Activated CD8-positive, alpha-beta memory T cell treated with anti-CD3 and anti-CD28 coated beads for 24 hours (primary cell): Measurements from ENCODE around the gene ERN1.
"Not testable (repeated sequence)": the region's sequence is repeated elsewhere in the genome, so short reads cannot be mapped to it uniquely, and the experiment has no call there.

Experiments
- DNase-seq: peaks from one replicate; pipeline ENCODE4 v3.0.0-alpha.2; 2020

Gene ERN1

GRCh38 chr17:64129765-64130558 lies at the start of gene ERN1:
Gene ERN1 (minus strand): TSS chr17:64130144. CDS start chr17:64130029, 115 bp downstream.
- peak; percentile 95 for DNase-seq

- DNase-seq = not testable (repeated sequence)
Observed at GRCh38 chr17:64179024-64179423, 49.1 kb upstream of the ERN1 start.

GRCh38 chr17:64178011-64178825 lies 48.3 kb upstream of the ERN1 start:
- DNase-seq = no peak

DNA sequence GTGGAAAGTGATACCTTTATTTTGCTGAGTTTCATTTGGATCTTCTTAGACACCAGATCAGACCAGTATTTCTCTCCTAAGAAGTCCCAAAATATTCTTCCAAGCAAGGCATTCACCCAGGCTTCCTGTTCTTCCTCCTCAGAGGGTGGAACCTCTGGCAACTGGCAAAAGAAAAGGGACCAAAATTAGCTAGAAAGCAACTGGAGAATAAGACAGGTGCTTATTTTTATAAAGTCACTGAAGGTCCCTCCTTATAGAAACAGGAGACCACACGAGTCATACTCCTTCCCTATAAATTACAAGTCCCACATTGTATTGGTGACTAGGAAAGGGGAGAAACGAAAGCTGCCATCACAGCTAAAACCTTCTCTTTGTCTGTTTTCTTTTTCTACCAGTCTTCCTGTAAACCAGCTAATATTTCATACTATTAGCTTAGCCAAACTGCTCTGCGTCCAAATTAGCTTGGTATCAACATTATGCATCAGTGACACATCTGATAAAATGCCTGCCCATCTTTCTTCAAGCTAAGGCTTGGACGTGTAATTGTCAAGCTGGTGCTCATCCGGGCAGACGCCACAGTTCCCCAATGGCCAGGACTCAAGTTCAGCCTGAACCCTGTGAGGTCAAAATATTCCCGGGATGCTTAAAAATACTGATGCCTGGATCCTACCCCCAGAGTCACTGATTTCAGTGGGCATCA lies 47.5 kb upstream of the ERN1 start:
- DNase-seq = no peak

- no peak for DNase-seq
Observed at GRCh38 chr17:64176556-64176955, 46.6 kb upstream of the ERN1 start.

- no peak for DNase-seq
Observed at GRCh38 chr17:64174686-64175456, 44.9 kb upstream of the ERN1 start.

DNA sequence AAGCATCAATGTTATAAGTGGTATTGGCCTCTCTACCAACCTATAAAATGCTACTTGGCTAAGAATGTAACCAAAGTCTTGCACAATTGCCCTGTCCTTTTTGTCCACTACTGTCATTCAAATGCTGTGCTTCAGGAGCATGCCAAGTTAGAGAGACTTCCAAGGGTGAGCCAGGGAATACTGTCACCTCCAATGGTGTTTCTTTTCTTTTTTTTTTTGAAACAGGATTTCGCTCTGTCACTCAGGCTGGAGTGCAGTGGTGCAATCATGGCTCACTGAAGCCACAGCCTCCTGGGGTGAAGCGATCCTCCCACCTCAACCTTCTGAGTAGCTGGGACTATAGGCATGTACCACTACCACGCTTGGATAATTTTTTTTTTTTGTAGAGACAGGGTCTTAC lies 43.7 kb upstream of the ERN1 start:
- DNase-seq = no peak

DNA sequence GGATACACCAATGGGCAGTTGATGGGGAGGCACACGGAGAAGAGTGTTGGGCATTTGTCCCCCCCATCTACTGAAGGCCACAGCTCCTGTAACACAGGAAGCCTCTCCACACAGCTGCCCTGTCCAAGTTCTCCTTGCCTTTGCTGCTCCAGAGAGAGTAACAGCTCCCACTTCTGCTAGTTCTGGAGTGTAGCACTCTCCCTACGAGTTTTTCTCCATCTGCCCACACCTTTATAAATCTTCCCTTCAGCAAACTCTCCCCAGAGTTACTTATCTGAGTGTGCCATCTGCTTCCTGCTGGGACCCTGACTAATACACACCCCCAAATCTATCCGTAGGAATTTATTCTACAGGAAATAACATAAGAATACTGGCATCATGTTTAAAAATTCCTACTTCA lies 42.6 kb upstream of the ERN1 start:
- no peak for DNase-seq

- DNase-seq = peak; percentile 32
Observed at GRCh38 chr17:64171041-64171440, 41.1 kb upstream of the ERN1 start.

GRCh38 chr17:64170286-64170685 lies 40.3 kb upstream of the ERN1 start:
- DNase-seq = no peak

GRCh38 chr17:64167666-64168065 lies 37.7 kb upstream of the ERN1 start:
- DNase-seq = not testable (repeated sequence)

DNA sequence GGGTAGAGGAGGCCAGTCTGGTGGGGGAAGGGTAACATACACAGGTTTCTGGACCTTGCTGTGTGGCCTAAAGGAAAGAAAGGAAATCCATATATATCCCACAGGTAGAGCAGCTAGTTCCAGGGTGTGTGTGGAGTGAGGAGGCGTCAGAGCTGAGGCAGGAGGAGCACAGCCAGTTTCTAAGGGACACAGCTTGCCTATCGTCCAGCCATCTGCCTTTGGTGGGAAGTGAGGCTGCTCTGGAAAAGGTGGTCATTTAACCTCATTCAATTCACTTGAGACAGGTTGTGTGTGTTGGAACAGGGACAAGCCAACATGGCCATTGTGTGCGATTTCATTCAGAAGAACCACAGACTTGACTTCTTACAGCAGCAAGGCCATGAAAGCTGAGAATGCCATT lies 36.9 kb upstream of the ERN1 start:
- DNase-seq = no peak

DNA sequence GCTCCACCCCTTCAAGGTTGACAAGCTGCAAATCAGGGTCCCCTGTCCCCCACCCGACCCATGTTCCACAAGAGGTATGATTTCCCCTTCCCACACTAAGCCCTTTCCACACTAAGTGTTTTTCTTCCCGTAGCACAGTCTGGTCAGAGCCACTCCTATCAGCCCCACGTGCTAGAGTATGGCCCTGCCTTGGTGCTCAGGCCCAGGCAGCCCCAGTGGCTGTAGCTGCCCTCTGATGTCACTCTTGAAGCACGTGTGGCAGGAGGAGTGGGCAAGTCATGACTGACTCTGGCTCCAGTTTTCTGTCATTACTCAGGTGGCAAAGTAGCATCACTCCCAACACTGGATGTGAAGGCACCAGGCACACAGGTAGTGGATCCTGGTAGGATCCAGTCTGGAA lies 35.4 kb upstream of the ERN1 start:
- peak; percentile 41 for DNase-seq

DNA sequence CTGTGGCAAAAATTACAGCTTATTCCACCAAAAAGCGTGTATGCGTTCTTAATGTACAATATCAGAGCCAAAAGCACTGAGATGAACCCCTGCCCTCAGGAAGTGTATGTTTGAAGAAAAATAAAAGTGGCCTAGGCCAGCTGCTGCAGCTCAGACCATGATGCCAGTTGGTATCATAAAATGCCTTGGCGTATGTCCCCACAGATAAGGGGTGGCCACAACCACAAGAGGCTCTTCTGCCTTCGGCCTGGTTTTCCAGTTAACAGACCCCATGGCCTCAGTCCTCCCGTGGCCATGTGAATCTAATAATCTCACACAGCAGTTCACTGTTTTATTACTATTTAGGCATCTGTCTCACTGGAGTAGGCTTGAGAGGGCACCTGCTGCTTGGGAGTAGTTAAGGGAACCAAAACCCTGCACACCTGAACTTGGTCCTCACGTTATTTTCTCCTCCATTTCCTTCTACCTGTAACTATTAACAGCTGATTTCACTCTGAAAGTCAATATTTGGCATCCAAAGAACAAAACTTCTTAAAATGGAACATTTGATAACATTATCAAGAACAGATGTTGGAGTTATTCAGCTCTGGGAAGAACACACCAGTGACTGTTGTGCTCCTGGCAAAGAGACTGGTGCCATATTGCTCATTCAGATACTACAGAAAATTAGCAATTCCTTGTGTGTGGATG lies 34.8 kb upstream of the ERN1 start:
- DNase-seq = peak; percentile 28

DNA sequence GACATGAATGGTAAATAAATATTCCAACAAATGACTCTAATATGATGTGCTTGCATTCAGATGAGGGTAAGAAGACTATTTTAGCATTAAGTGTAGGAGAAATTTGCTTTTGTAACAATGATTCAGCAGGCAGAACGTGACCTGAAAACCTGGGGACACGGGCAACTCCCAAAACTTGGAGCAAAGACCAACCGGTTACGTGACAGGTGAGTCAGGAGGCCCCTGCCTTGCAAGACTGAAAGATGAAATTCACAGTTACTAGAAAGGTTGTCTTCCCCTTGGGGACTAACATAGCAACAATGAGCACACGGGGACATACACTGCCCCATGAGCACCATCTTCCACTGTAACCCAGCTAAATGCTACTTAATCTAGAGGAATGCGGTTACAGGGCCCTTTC lies 33.5 kb upstream of the ERN1 start:
- DNase-seq = no peak

DNA sequence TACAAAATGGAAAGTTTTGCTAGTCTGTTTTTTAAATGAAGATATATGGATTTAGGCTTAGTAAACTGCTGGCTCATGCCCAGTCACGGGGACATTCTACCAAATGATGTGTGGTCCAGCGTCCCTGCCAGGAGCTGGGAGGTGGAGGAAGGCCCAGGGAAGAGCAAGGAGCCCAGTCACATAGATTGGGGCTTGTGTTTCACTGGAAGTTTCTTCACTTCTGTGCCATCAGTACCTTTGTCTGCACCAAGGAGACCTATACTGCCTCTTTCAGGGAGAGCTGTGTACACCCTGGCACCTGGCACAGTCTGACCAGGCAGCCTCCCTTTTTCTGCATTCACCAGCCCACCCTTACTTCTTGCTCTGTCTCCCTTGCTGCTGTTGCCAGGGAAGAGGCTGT lies 32.6 kb upstream of the ERN1 start:
- DNase-seq = peak; percentile 43

- no peak for DNase-seq
Observed at GRCh38 chr17:64161380-64162176, 31.6 kb upstream of the ERN1 start.

DNA sequence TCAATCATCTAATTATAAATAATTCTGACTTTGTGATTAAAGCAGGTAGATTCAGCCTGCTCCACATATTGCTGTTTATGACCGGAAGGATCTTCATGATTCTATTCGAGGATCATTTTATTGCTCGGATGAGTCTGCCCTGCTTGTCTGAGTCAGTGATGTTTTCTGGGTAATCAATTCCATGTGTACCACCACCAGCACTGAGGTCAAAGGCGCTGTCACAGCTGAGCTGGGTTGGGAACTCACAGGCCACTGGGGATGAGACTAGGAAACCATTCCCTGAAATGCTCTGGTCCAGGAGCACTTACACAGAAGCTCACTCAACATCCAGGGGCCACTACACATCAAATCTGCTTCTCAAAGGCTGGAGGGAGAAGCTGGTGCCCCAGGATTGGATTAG lies 30.4 kb upstream of the ERN1 start:
- no peak for DNase-seq

DNA sequence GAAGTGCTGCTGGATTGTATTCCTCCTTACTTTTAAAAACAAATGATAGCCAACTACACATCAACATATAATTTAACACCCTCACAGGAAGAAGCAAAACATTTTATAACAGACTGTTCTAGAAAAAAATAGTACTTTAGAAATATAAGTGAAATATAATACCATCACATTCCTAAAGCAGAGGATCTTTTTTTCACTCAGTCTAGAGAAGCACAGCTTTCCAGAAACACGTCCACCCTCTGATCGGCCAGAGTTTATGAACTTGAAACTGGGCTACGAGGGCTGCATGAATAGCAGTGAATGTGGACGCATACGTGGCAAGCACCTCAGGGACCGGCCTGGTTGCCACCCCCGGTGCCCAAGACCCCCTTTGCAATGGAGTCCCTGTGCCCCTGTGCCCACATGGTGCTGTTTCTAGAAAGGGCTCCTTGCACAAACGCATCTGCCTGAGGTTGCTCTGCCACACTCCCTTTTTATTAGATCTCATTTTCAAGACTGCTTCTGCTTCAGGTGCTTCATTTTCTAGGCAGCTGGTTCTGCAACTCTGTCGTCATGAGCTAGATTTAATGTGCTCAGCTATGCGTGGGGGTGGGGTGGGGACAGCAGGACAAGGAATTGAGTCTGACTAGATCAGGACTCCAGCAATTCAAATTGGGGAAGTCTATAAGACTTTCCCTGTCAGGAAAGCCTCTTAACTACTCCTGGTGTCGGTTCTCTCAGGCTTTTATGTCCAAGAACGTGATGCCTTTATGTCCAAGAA lies 29.1 kb upstream of the ERN1 start:
- DNase-seq = no peak

DNA sequence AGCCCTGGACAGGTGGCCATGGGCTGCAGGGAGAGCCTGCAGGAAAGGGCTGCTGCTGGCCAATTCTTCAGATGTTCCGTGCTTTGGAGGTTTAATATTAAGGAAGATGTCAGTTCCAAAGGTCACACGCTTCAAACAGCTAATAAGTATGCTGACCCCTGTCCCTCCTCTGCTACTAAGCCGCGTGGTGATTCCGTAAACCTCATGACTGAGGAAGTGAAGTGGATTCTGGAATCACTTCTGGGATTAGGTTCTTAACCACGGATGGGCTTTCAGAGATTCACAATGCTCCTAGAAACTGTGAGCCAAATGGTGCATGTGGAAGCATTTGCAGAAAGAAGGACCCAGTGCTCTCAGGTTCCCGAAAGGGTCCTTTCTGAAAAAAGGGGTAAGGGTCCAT lies 28.5 kb upstream of the ERN1 start:
- DNase-seq = peak; percentile 40
